Left ventricle myocardium superior (tissue), 1 donor: Measurements from ENCODE around the gene TOR1A. TPM values are rescaled to one million over a fixed set of nuclear protein-coding genes. Genes with fewer than 3 reads are reported as not detected.
A peak's percentile ranks its signal among the peaks of the same experiment; 100 is the strongest.

Experiments
- ATAC-seq: fragments of 200-7000 bp; cut with Tn5 transposase; one replicate; pipeline ENCODE4 v1.9.1; 2020; ENCODE audit warnings: mild to moderate bottlenecking, moderate library complexity
- DNase-seq: peaks from one replicate; pipeline ENCODE4 v3.0.0-alpha.2; 2020
- intact Hi-C: fragments of 100-400 bp; cut with micrococcal nuclease; formaldehyde crosslinking; loops from one replicate; pipeline ENCODE4 v1.11.0; 2022
- microRNA-seq: library from miRNA; unstranded; fragments of <30 nt; microRNA quantifications from one replicate; pipeline ENCODE4 v1.2.0, GENCODE V29; 2020; ENCODE audit warnings: borderline number of aligned reads
- total RNA-seq: library from RNA; stranded (reverse); fragmentation: NEBNext Ultra II Directional; extraction: Animal tissue kit (Norgen Biotek cat#: 25700); gene quantifications from one replicate; pipeline ENCODE4 v1.2.1, GENCODE V29; 2021
- donor health status: DM: no; HTN: yes; CAD: no; lungs with severe emphysema.

TOR1A gene
- total RNA-seq, 1 donor from 2014 or later = 11.7 TPM

DNA sequence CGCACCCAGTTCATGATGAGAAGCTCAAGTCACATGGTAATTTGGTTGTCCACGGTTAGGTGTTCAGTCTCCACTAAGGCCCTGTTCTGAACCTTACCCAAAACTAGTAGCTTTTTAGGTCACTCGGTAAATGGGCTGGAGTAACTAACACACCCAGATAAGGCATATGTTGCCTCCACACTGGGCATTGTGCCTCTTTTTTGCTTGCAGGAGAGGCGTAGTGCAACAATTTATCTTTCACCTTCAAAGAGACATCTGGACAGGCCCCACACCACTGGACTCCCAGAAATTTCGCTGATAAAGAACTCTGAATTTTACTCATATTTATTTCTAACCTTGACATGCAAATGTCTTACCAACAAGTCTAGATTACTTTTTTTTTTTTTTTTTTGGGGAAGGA, 54.3 kb downstream of the TOR1A start:
- ATAC-seq = no peak
- intact Hi-C loops = no loop called here
- DNase-seq = no peak

DNA sequence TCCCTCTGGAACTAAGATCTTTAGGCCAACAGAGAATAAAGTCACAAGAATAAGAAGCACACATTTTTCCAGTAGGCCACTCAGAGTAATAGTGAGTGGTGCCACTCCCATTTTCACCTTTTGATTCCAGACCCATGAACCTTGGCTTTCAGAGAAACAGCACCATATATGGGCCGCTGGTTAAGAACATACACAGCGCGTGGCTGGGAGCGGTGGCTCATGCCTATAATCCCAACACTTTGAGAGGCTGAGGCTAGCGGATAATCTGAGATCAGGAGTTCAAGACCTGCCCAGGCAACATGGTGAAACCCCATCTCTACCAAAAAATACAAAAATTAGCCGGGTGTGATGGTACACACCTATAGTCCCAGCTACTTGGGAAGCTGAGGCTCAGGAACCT, 55.5 kb downstream of the TOR1A start:
- ATAC-seq (no peak), DNase-seq (no peak)
- intact Hi-C loops = no loop called here

DNA sequence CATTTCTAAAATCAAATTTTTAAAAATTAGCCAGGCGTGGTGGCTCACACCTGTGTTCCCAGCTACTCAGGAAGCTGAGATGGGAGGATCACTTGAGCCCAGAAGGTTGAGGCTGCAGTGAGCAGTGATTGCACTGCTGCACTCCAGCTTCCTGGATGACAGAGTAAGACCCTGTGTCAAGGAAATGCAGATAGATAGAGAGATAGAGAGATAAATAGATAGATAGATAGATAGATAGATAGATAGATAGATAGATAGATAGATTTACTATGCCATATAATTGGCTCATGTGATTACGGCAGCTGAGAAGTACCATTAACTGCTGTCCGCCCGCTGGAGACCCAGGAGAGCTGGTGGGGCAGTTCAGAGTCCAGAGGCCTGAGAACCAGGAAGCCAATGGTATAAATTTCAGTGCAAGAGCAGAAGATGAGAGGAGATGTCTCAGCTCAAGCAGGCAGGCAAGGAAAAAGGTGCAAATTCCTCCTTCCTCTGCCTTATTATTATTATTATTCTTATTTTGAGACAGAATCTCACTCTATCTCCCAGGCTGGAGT, 58.1 kb downstream of the TOR1A start:
- no peak for ATAC-seq
- intact Hi-C loops = no loop called here
- DNase-seq = no peak

DNA sequence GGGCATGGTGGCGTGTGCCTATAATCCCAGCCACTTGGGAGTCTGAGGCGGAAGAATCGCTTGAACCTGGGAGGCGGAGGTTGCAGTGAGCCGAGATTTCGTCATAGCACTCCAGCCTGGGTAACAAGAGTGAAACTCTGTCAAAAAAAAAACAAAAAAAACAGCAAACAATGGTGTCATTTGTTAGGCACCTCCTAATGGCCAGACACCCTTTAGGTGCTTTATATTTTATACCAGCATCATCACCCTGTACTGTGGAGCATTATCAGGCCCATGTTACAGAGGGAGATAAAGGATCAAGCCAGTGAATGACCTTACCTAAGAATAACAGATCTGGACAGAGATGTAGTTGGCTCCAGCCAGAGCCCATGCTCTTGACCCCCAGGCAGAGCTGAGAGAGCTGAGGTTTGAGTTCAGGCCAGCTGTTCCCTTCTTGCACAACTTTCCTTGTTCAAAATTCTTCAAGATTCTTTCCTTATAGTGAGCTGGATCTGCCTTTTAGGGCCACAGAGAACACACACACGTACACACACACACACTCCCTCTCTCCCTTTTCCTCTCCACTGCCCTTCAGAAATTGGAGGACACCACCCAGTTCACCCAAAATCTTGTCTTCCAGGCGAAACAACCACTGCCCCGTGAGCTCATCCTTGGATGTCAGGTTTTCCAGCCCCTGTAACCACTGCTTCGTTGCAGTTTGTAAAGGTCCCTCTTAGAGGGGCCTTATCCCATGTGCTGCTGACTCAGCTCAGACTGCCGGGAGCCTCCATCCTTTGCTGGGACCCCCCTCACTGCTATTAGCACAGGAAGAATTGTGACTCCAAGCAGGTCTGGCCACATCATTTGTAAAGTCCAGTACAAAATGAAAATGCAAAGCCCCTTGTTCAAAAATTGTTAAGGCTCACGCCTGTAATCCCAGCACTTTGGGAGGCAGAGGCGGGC, 60.7 kb downstream of the TOR1A start:
- DNase-seq (no peak), ATAC-seq (peak; percentile 62)
- intact Hi-C loops = no loop called here

Small RNA genes lying within 50 kb of the gene (microRNA-seq; reads per million reads assigned to microRNA genes)
- not detected for gene MIR6855

Other genes starting within 250 kb of the TOR1A start
- gene C9orf50, start 203.0 kb downstream of the TOR1A start, total RNA-seq = not detected
- gene NTMT1, start 198.0 kb downstream of the TOR1A start, total RNA-seq = 66.5 TPM
- 9.7 TPM for gene ASB6, start 182.0 kb downstream of the TOR1A start, total RNA-seq
- 0.20 TPM for gene PRRX2, start 158.5 kb downstream of the TOR1A start, total RNA-seq
- 2.4 TPM for gene PTGES, start 71.1 kb downstream of the TOR1A start, total RNA-seq
- 8.7 TPM for gene TOR1B, start 21.0 kb downstream of the TOR1A start, total RNA-seq
- 35.6 TPM for gene C9orf78, start 11.1 kb upstream of the TOR1A start, total RNA-seq
- gene USP20, start 11.3 kb upstream of the TOR1A start, total RNA-seq = 11.6 TPM
- 23.7 TPM for gene FNBP1, start 219.1 kb upstream of the TOR1A start, total RNA-seq
- gene GPR107, start 229.8 kb upstream of the TOR1A start, total RNA-seq = 21.1 TPM